Germinal center (tissue), 1 donor: ENCODE data around the gene PDK4.

ENCODE experiments used
- DNase-seq: peaks from one replicate; pipeline ENCODE4 v3.0.0; 2012; ENCODE audit warnings: mixed read lengths, low spot score

PDK4 gene

DNA sequence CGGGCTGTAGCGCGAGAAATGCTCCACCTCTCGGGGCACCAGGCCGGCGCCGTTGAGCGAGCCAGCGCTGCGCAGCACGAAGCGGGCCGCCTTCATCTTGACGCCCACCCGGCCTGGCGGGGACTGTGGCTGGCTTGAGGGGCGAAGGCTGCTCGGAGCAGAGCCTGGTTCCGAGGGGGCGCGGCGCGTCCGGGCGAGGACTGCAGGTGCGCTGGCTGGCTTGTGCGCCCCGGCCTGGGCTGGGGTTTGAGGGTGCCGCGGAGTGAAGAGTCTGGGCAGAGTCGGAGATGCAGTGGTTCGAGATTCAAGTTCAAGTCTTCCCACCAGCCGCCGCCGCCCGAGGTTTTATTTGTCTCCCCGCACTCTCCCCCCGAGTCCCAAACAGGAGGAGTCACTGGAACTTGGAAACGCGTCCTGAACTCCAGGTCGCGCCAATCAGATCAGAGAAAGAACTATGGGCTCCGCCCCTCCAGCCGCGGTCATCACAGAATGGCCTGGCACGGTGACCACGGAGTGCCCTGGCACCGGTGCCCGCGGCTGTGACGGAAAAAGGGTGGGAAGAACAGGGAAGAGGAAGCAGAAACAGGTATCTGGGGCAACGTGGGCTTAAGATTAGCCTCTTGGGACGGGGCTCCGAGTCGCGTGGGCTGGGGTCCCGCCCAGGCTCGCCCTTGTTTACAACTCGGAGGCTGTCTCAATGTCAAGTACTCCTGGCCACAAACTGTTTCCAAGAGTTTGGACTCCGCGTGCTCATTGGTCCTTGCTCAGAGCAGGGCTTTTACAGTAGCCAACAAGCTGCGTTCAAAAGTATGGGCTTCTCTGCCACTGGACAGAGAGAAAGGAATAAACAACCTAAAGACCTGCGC lies at the start of gene PDK4:
Gene PDK4, minus strand, starts transcription at position 319 of the 866 bp plus-strand sequence. Its CDS starts 223 bp downstream, at position 96.
- DNase-seq: no peak

DNA sequence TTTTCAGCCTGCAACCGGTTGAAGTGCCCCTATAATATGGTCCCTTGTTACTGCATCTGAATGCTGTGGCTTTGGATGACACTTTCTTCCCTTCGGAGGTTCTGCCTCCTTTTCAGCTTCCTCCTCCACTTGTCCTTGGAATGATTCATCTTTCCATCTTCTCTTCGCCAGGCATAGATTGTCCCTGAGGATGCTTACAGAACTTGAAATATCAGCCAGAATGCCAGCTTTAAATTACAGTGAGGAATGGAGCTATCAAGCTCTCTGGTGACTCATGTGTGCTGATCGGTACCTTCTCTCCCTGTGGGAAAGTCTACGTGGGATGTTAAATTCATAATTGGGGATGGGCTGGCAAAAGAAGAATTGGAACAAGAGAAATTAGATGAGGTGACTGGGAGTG lies 45.9 kb upstream of the PDK4 start:
- DNase-seq: no peak

DNA sequence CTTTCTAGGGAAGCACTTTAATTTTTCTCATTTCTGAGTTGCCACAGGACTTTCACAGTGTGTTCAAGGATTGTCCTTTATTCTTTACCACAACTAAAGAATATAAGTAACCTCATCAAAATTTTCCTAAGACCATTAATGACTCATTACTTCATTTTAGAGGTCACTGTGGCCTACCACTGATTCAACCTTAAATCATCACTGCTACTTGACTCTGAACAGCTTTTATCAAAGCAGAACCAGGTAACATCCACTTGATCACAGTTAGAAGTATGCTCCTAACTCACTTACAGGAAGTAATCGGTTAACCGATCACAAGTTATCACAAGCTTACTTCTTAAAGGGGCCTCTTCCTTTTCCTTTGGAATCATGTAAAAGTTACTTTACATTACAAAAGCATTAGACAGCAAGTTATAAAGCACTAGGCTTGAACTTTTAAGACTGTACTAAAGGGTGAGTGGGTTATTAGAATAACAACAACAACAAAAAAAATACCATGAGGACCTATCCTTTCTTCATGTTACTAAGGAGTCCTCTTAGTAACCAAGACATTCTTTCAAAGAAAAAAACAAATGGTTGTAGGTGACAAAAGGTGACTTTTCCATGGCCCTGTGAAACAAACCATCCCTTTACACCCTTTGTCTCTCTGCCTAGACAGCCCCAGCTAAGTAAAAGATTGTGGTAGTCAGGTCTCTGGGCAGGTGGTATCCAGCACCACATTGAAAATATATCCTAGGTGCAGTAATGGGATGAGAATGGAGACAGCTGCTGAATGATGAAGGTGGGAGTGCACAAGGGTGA lies 40.0 kb upstream of the PDK4 start:
- no peak for DNase-seq

DNA sequence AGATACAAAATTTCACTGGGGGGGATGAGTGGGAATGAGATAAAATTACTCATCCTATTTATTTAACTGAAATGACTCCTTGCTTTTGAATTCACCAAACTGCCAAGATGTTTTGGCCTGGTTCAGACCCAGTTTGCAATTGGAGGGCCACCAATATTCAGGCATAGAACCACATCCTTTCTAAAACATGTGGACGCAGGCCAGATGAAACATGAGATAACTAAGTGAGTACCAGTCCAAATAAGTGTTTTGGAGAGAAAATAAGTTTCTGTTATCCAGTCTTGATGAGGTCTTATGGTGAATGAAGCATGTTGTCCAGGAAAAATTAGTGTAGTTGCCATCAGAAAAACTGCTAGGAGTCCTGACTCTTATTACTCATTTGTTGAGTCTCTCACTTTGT lies 36.3 kb upstream of the PDK4 start:
- no peak for DNase-seq

DNA sequence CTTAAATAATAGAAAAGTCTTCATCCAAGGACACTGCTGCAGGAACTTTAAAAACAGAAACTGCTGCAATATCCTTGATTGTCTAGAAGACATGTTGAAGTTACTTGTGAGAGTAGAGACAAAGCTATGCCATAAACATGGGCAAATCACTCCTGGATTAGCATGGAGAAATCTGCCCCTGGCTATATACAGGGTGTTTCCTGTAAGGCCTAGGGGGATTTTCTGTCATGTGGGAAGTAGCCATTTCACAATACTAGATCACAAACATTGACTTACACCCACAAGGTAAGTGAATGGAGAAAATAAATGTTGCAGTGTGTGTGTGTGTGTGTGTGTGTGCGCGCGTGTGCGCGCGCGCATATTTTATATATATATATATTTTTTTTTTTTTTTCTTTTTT lies 35.2 kb upstream of the PDK4 start:
- no peak for DNase-seq

DNA sequence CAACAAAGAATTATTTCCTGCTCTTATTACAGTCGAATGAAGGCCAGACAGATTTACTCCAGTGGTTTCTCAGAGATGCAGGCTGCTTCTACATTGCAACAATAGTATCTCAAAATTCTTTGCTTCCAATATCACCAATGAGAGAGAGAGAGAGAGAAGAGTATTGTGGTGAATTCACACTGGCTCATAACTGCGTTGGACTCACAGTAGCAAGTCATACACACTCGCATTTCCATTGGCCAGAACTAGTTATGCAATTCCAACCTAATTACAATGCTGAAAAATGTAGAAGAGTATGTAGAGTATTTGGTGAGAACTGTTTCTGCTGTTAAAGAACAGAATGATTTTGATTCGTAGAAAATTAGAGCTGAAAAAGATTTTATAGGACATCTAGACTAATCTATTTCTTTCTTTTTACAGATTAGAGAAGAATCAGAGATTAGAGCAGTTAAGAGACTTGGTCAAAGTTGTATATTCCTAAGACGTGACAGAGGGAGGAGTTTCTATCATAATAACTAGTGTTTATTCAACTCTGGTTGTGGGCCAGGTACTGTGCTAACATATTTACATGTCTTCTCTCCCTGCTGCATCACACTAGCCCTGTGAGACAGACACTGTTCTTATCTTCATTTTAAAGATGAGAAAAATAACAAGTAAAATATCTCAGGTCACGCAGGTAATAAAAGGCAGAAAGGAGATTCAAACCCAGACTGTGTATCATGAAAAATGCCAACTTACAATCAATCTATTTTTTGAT lies 34.6 kb upstream of the PDK4 start:
- no peak for DNase-seq

DNA sequence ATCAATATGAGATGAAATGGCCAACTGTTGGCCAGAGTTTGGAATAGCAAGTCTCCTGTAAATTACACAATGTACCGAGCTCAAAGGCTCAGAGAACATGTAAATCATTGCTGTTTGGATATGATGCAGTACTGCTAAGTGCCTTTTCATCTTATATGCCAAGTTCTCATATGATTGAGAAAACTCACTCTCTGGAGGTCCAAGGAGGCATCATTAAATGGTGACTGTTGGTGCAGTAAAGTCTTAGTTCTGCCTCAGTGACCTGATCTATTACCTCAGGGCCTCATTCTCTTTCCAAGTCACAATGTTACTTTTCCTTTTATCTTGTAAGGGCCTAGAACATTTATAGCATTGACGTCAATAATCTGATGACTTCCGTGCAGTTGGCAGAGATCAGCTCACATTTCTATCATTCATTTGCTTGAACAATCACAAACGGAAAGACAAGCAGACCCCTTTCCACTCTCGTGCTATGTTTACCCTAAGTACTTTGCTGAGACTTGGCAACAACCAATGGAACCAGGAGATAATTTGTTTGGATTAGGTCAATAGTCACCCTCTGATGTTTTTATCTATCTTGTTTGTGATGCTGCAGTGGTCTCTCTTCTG lies 32.6 kb upstream of the PDK4 start:
- DNase-seq: no peak

DNA sequence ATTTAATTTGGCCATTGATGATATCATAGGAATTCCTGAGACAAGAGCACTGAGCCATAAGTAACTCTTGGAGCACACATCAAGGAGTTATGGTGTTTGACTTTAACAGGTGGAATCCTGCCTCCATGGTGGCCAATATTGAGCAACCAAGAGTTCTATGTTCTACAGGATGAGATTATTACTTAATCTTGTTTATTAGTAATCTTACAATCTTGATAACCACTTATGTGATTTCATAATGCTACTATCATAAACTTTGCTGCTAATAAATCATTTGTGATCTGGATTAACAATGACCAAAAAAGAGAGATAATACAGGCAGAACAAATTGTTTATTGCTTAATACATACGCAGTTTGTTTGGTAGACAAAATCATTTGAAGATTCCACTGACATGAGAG lies 27.5 kb upstream of the PDK4 start:
- DNase-seq: no peak

DNA sequence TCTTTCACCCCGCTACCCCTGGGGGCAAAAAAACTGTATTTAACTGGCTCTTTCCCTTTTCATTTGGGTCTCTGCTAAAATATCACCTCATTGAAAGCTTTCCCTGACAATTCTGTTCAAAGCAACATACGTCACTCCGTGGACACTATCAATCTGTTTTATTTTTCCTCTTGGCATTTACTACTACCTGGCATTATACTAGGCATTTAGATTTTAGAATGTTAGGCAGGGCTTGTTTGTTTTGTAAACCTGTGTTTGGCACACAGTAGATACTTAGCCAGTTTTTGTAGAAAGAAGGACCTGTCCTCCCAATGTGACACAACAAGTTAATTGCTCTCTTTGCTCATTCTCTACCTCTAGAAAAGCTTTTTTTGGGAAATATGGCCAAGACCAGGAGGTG lies 26.5 kb upstream of the PDK4 start:
- DNase-seq: no peak

DNA sequence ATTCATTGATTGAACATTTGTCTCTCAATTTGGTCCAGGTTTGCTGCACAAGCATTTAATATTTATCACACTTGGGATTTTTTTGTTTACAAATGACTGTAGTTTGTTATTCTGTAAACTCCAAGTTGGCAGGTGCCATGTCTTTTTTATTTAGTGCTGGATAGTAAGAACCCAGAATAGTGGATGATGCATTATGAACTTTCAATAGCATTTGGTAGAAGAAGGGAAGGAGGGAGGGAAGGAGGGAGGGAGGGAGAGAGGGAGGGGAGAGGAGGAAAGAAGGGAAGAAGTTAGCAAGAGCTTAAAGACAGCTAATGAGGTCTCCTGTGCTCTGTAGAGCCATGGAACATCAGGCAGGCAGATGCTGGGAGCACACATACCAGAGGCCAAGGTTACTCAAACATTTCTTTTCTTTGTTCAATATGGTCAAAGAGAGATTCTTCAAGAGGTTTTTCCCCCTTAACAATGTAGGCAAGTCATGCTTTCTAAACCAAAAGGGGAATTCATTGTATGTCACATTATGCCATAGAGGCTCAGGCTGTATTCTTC lies 25.8 kb upstream of the PDK4 start:
- no peak for DNase-seq

DNA sequence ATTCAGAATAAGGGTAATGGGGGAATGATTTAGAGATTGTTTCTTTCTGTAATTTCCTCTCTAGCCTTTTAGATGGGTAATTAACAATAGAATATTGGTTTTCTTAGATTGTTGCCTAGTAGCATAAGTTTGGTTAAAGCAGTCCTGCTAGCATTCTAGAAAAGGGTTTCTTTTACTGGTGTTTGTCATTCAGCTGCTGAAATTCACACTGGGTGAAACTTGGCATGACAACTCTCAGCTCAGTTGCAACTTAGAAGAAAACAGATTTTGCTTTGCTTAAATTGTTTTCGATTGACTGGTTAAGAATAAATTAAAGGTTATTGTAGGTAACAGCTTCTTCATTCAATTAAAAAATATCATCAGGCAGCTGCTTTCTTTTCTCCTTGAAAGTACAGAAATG lies 25.1 kb upstream of the PDK4 start:
- DNase-seq: no peak

DNA sequence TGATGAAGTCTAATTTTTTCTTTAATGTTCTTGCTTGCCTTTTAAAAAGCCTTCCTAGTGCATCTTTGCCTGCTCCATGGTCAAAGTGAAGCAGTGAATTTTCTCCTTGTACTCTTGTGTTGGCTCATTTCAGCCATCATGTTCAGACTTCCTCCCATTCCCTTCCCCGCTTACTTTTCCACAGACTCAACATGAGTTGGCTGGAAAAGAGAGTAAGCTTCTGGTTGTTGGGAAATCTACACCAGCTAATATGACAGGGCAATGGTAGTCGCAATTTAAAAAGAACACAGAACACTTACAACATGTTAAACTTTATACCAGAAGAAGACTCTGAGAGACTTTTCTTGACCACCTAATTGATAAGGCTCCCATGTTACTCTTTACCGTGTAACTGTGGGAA lies 24.3 kb upstream of the PDK4 start:
- no peak for DNase-seq

DNA sequence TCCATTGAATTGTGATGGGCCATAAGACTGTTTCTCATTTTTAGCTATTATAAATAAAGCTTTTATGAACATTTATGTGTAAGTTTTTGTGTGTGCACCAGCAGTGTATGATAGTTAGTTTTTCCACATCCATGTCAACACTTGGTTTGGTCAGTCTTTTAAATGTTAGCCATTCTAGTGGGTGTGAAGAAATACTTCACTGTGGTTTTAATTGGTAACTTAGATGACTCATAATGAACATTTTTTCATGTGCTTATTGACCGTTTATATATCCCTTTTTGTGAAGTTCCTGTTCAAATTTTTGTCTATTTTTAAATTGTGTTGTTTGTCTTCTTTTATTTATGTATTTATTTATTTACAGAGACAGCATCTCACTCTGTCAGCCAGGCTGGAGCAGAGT lies 23.6 kb upstream of the PDK4 start:
- no peak for DNase-seq

DNA sequence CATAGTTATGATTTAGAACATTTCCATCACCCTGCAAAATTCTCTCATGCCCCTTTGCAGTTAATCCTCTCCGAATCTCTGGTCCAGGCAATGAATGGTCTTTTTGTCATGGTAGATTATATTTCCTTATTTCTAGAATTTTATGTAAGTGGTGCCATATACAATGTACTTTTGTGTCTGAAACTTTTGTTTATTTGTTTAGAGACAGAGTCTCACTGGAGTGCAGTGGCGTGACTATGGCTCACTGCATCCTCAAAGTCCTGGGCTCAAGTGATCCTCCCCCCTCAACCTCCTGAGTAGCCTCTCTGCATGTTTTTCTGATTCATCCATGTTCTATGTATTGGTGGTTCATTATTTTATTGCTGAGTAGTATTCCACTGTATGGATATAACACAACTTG lies 23.2 kb upstream of the PDK4 start:
- DNase-seq: no peak

DNA sequence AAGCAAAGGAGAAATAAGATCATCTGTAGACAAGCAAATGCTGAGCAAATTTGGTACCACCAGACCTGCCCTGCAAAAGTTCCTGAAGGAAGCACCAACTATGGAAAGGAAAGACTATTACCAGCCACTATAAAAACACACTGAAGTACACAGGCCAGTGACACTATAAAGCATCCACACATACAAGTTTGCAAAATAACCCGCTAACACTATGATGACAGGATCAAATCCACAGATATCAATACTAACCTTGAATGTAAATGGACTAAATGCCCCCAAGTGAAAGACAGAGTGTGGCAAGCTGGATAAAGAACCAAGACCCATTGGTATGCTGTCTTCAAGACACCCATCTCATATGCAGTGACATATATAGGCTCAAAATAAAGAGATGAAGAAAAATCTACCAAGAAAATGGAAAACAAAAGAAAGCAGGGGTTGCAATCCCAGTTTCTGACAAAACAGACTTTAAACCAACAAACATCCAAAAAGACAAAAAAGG lies 18.2 kb upstream of the PDK4 start:
- no peak for DNase-seq

DNA sequence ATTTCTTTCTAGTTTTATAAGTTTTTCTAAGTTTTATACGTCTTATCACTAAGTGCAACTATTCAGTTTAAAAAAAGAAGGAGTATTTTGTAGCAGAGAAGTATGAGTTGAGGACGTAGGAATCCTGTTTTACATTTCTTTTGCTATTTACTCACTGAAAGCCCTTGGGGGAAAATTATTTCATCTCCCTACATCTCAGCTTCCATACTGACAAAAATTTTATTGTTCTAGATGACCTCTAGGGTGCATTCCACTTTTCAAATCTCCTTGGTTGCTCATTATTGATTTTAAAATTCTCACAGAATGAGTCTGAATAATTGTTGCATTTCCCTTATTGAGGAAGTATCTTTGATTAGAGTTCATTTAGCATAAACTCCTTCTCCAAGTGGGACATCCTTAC lies 14.9 kb upstream of the PDK4 start:
- DNase-seq: no peak

DNA sequence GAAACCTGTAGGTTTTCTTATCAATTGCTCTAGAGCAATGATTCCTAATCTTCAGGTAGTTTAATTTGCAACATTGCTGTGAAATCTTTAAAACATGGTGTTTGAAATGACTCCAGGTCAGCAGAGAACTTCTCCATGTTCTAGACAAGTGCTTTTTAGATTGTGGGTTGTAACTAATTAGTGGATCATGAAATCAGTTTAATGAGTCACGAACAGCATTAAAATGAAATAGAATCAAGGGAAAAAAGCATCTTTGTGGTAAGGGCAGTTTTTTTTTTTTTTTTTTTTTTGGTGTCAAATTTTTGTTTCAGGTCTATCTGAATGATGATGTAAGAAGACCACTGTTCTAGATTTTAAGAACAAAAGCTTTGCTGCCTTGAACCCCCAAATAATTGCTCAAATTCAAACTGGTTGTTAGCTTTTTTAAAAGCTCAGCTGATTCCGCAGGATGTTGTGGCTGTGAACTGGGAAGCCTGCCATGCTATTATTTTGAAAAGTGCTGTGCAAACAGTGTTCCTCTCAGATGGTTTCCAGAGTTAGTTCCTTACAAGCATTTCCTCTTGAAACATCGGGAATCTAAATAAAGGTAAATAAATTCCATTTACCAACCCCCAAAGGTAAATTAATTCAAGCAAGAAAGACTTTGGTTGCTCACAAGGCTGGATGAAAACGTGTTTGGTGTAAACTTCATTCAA lies 13.1 kb upstream of the PDK4 start:
- no peak for DNase-seq

DNA sequence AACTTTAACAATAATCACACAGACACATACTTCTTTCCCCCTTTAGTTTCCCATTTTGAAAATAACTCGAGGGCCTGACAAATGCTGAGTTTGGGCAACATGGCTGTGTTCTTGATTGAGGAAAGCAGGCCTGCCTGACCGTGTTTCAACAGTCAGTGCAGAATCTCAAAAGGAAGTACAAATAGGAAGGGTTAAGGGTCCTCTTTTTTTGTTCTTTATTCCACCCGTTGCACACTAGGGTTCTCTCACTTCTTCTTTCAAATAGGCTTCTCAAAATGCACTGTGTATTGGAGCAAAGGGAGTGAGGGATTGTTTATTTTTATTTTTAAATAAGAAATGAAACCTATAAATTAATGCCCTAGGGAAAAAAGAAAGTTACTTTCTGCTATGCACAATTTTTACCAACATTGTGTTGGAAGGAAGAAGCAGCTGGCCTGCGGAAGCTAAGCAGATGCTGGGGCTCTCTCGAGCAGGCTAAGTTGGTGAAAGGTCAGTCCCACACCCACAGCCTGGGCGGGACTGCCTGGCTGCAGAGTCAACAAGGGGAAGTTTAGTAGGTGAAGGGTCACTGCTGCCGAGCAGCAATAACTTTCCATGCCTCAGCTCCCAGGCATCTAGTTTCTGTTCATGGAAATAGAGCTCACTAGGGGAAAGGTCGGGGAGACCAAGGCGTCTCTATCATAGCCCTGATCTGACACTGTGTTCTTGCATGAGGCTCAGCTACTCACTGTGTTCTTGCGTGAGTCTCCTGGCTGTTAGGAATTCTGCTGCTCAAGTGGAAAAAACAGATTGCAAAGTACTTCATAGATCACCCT lies 12.2 kb upstream of the PDK4 start:
- peak; percentile 3 for DNase-seq

DNA sequence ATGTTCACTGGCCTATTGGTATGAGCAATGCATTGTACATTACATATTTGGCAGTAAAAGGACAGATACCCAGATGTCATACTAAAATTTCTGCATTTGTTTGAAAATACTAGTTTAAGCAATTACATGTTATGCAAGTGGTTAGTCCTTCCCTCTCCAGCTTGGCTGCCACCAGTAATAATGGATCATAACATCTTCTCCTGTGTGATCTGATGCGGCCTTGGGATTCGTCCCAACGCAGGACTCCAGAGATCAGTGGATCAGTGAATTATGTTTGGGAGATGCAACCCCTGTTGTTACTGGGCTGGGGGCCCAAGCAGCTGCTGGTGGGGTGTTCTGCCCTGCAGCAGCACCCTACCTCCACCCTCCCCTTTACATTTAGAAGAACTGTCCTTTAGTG lies 11.2 kb upstream of the PDK4 start:
- DNase-seq: no peak

DNA sequence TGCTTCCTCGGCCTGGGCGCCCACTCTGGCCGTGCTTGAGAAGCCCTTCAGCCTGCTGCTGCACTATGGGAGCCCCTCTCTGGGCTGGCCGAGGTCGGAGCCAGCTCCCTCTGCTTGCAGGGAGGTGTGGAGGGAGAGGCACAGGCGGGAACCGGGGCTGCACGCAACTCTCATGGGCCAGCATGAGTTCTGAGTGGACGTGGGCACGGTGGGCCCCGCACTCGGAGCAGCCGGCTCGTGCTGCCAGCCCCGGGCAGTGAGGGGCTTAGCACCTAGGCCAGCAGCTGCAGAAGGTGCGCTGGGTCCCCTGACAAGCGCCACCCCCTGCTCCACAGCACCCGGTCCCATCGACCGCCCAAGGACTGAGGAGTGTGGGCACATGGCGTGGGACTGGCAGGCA lies 9.0 kb upstream of the PDK4 start:
- DNase-seq: no peak
